Gastroesophageal sphincter (tissue), 4 donors: ENCODE data around the gene MRPL17. TPM values are rescaled to one million over a fixed set of nuclear protein-coding genes. Genes with fewer than 3 reads are reported as not detected.
"Not testable (repeated sequence)": the region's sequence is repeated elsewhere in the genome, so short reads cannot be mapped to it uniquely, and the experiment has no call there.

Source experiments
- ATAC-seq: fragments of 150-250 bp; one replicate; pipeline ENCODE4 v1.9.1; 2016; ENCODE audit warnings: mild to moderate bottlenecking, moderate library complexity
- H3K27ac ChIP-seq, 4 donors: fragments of 200-600 bp; sonication (generic) in 3 of 4; 1 replicate in 3 of 4; 2 replicates in 1 of 4; pipeline ENCODE4 v1.5.1; 2016 to 2019
- H3K27me3 ChIP-seq: fragments of 200-600 bp; sonication (generic); one replicate; pipeline ENCODE4 v1.5.1; 2019
- H3K36me3 ChIP-seq, 2 donors: fragments of 200-600 bp; sonication (generic); one replicate each; pipeline ENCODE4 v1.5.1; 2019; ENCODE audit warnings: control low read depth in 1 of 2
- H3K4me1 ChIP-seq, 3 donors: fragments of 200-600 bp; sonication (generic); 1 replicate in 2 of 3; 2 replicates in 1 of 3; pipeline ENCODE4 v1.5.1; 2016 to 2019; ENCODE audit warnings: control low read depth in 2 of 3
- H3K4me3 ChIP-seq, 2 donors: fragments of 200-600 bp; sonication (generic); one replicate each; pipeline ENCODE4 v1.5.1; 2019; ENCODE audit warnings: mild to moderate bottlenecking in 1 of 2, moderate library complexity in 1 of 2
- H3K9me3 ChIP-seq, 3 donors: fragments of 200-600 bp; sonication (generic); one replicate each; pipeline ENCODE4 v1.5.1; 2017 to 2019; ENCODE audit warnings: control low read depth in 2 of 3
- CTCF ChIP-seq, 4 experiments: fragments of 200-600 bp in 2 of 4; fragments of 450-650 bp in 2 of 4; sonication (generic) in 1 of 4; IDR thresholded peaks; one replicate each; pipeline ENCODE4 v1.5.1; 2017 to 2019; ENCODE audit warnings: antibody characterized with exemption in 4 of 4, mild to moderate bottlenecking in 2 of 4, moderate library complexity in 2 of 4
- EP300 ChIP-seq: sonication (generic); formaldehyde crosslinking; IDR thresholded peaks from one replicate; pipeline ENCODE4 v1.6.1; 2017; ENCODE audit warnings: antibody characterized with exemption, mild to moderate bottlenecking
- POLR2A ChIP-seq, 2 donors: fragments of 450-650 bp; IDR thresholded peaks; one replicate each; pipeline ENCODE4 v1.6.1; 2017; ENCODE audit warnings: antibody characterized with exemption in 2 of 2, mild to moderate bottlenecking in 2 of 2, moderate library complexity in 1 of 2
- POLR2AphosphoS5 ChIP-seq: sonication (generic); formaldehyde crosslinking; IDR thresholded peaks from one replicate; pipeline ENCODE4 v1.6.1; 2017; ENCODE audit warnings: antibody characterized with exemption
- WGBS, 2 donors: methylation state at CpG; one replicate each; pipeline ENCODE4 v1.1.5; 2018; ENCODE audit warnings: low coverage in 1 of 2; 5-methylcytosine and 5-hydroxymethylcytosine counted together
- total RNA-seq, 4 donors: library from RNA; depleted of rRNA; stranded (reverse); fragments of >200 nt; gene quantifications; one replicate each; pipeline ENCODE4 v1.1.0, GENCODE V29; 2016

The MRPL17 gene
- total RNA-seq, 4 donors from 2014 or later, result 12.6 to 35.0 (median 18.6) TPM

GRCh38 chr11:6693342-6694228, 10.4 kb upstream of the MRPL17 start:
- no peak overlapping the region for H3K4me3 ChIP-seq
- peaks cover 4 to 20% (median 4%) of the 10 kb centered on the region in 3 donors for H3K4me1 ChIP-seq
- WGBS, 2 donors, result 100% methylated on average over 1 of the region's 1 CpG
- H3K27me3 ChIP-seq, result no peaks in the 10 kb centered on the region
- H3K36me3 ChIP-seq, result no peaks in the 10 kb centered on the region
- peak overlapping the region in 3 of 4 donors; percentile 41 to 60 (median 41) for H3K27ac ChIP-seq
- TF ChIP-seq POLR2AphosphoS5 (no peak), CTCF (IDR thresholded peaks at IDR 0.05) (no peak), EP300 (no peak), POLR2A (IDR thresholded peaks at IDR 0.05) (no peak)
- ATAC-seq, result peak; percentile 68
- H3K9me3 ChIP-seq, result no peaks in the 10 kb centered on the region

GRCh38 chr11:6692128-6692527, 9.0 kb upstream of the MRPL17 start:
- Histone ChIP-seq H3K27ac (no peak overlapping the region), H3K4me3 (no peak overlapping the region), H3K36me3 (no peaks in the 10 kb centered on the region), H3K4me1 (peaks cover 4 to 20% (median 4%) of the 10 kb centered on the region in 3 donors), H3K9me3 (no peaks in the 10 kb centered on the region), H3K27me3 (no peaks in the 10 kb centered on the region)
- ATAC-seq, result no peak
- no peak for TF ChIP-seq EP300
- no peak for TF ChIP-seq CTCF (IDR thresholded peaks at IDR 0.05)
- TF ChIP-seq POLR2AphosphoS5, result no peak
- no peak for TF ChIP-seq POLR2A (IDR thresholded peaks at IDR 0.05)

- not testable (repeated sequence) for ATAC-seq, H3K4me3 ChIP-seq, H3K9me3 ChIP-seq, H3K27me3 ChIP-seq, H3K27ac ChIP-seq, H3K36me3 ChIP-seq
- H3K4me1 ChIP-seq, result peaks cover 0 to 12% (median 4%) of the 10 kb centered on the region in 3 donors
- WGBS, 2 donors, result 84% methylated on average over 6 to 7 of the region's 11 CpGs
Observed at GRCh38 chr11:6690431-6691132, 7.4 kb upstream of the MRPL17 start.

- Histone ChIP-seq H3K4me1 (peaks cover 0 to 7% (median 0%) of the 10 kb centered on the region in 3 donors), H3K27ac (no peak overlapping the region), H3K36me3 (no peaks in the 10 kb centered on the region), H3K27me3 (no peaks in the 10 kb centered on the region), H3K9me3 (no peaks in the 10 kb centered on the region), H3K4me3 (no peak overlapping the region)
- TF ChIP-seq POLR2A (IDR thresholded peaks at IDR 0.05), result no peak
- no peak for TF ChIP-seq CTCF (IDR thresholded peaks at IDR 0.05)
- no peak for TF ChIP-seq EP300
- TF ChIP-seq POLR2AphosphoS5, result no peak
- no peak for ATAC-seq
- WGBS, 2 donors, result 44 to 58% methylated on average over 3 to 4 of the region's 4 CpGs
Observed at GRCh38 chr11:6687876-6688275, 4.7 kb upstream of the MRPL17 start.

- TF ChIP-seq EP300 (no peak), POLR2AphosphoS5 (no peak), CTCF (IDR thresholded peaks at IDR 0.05) (no peak), POLR2A (IDR thresholded peaks at IDR 0.05) (no peak)
- Histone ChIP-seq H3K36me3 (peaks cover 0 to 10% of the 10 kb centered on the region in 2 donors), H3K27me3 (no peaks in the 10 kb centered on the region), H3K27ac (no peak overlapping the region), H3K4me1 (peaks cover 8 to 24% (median 8%) of the 10 kb centered on the region in 3 donors), H3K4me3 (no peak overlapping the region), H3K9me3 (no peaks in the 10 kb centered on the region)
- no peak for ATAC-seq
Observed at GRCh38 chr11:6686006-6686405, 2.9 kb upstream of the MRPL17 start.

- 27 to 69% methylated on average over 1 to 5 of the region's 14 CpGs for WGBS, 2 donors
- ATAC-seq, H3K9me3 ChIP-seq, H3K27me3 ChIP-seq: not testable (repeated sequence)
- peaks cover 8 to 31% (median 8%) of the 10 kb centered on the region in 3 donors for H3K4me1 ChIP-seq
- peaks cover 0 to 22% of the 10 kb centered on the region in 2 donors for H3K36me3 ChIP-seq
- peak overlapping the region; percentile 74 to 98 (median 92) for H3K27ac ChIP-seq
- H3K4me3 ChIP-seq, result peak overlapping the region in 1 of 2 donors; percentile 87
Observed at GRCh38 chr11:6684068-6684467, 928 bp upstream of the MRPL17 start.
